ENCODE data around the gene RNF207. TPM values are rescaled to one million over a fixed set of nuclear protein-coding genes. Genes with fewer than 3 reads are reported as not detected.

The RNF207 gene
- total and polyA plus RNA-seq, 2 donors (not counting 1 experiment from before 2014, with no cell fraction given): 2.6 to 17.2 TPM

- H2AFZ ChIP-seq (ENCODE audit: low read length): no peak overlapping the region
- no peak for TF ChIP-seq EZH2 (IDR thresholded peaks at IDR 0.05; ENCODE audit: low read length, missing control alignments)
- no peak for TF ChIP-seq CTCF (conservative IDR thresholded peaks at IDR 0.05 in 1 of 2, IDR thresholded peaks at IDR 0.05 in 1 of 2; ENCODE audit: low read depth in 1 of 2, low read length in 2 of 2)
- no peak overlapping the region for H3K4me3 ChIP-seq (replicated peaks in 1 of 4; ENCODE audit: control extremely low read depth in 1 of 4, insufficient read depth in 1 of 4, low read depth in 3 of 4, low read length in 4 of 4)
- no peak overlapping the region for H3K9ac ChIP-seq (ENCODE audit: insufficient read depth, low read length)
- H3K9me3 ChIP-seq (ENCODE audit: control insufficient read depth, insufficient read depth, low read depth, low read length): no peaks in the 10 kb centered on the region
- H3K79me2 ChIP-seq (ENCODE audit: control insufficient read depth, insufficient read depth, low read length): no peaks in the 10 kb centered on the region
- no peak overlapping the region for H3K4me2 ChIP-seq (ENCODE audit: extremely low read depth, insufficient read depth, low read length)
- no peaks in the 10 kb centered on the region for H4K20me1 ChIP-seq (ENCODE audit: control insufficient read depth, extremely low read depth, insufficient read depth, low read length)
- DNase-seq (ENCODE audit: low read depth in 2 of 2): no peak
- peaks cover 27% of the 10 kb centered on the region for H3K27me3 ChIP-seq (ENCODE audit: control insufficient read depth, insufficient read depth, low read length)
- no peak overlapping the region for H3K27ac ChIP-seq (ENCODE audit: insufficient read depth, low read length)
- peaks cover 6% of the 10 kb centered on the region for H3K4me1 ChIP-seq (ENCODE audit: control insufficient read depth, extremely low read depth, insufficient read depth, low read length)
- peaks cover 2% of the 10 kb centered on the region for H3K36me3 ChIP-seq (ENCODE audit: control insufficient read depth, insufficient read depth, low read length)
Observed at GRCh38 chr1:6181347-6181770, 24.6 kb upstream of the RNF207 start.

DNA sequence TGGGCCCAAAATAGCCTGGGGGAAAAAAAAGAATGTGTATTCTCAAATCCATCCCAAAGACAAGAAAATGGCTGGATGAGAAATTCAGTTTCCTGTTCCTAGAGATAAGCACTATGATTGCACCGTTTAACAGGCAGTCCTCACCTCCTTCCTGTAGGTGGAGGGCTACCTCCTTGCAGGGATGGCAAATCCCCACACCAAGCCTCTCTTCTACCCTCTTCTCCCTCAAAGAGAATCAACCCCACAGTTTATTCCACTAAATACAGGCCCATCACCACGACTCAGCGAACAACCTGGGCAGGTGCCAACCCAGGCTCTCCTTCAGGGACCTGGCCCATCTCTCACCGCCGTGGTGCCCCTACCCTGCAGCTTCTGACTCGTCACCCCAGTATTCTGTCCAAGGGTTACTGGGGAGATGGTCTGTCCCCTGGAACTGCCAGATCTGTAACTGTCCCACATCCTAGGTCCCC lies 22.4 kb upstream of the RNF207 start:
- DNase-seq (ENCODE audit: low read depth in 2 of 2): no peak
- no peaks in the 10 kb centered on the region for H3K9me3 ChIP-seq (ENCODE audit: control insufficient read depth, insufficient read depth, low read depth, low read length)
- H3K4me3 ChIP-seq (replicated peaks in 1 of 4; ENCODE audit: control extremely low read depth in 1 of 4, insufficient read depth in 1 of 4, low read depth in 3 of 4, low read length in 4 of 4): no peak overlapping the region
- peaks cover 6% of the 10 kb centered on the region for H3K4me1 ChIP-seq (ENCODE audit: control insufficient read depth, extremely low read depth, insufficient read depth, low read length)
- H3K4me2 ChIP-seq (ENCODE audit: extremely low read depth, insufficient read depth, low read length): no peak overlapping the region
- H2AFZ ChIP-seq (ENCODE audit: low read length): no peak overlapping the region
- H3K27ac ChIP-seq (ENCODE audit: insufficient read depth, low read length): no peak overlapping the region
- H3K79me2 ChIP-seq (ENCODE audit: control insufficient read depth, insufficient read depth, low read length): peaks cover 13% of the 10 kb centered on the region
- TF ChIP-seq CTCF (conservative IDR thresholded peaks at IDR 0.05 in 1 of 2, IDR thresholded peaks at IDR 0.05 in 1 of 2; ENCODE audit: low read depth in 1 of 2, low read length in 2 of 2) (no peak), EZH2 (IDR thresholded peaks at IDR 0.05; ENCODE audit: low read length, missing control alignments) (no peak)
- H3K27me3 ChIP-seq (ENCODE audit: control insufficient read depth, insufficient read depth, low read length): peaks cover 13% of the 10 kb centered on the region
- H3K36me3 ChIP-seq (ENCODE audit: control insufficient read depth, insufficient read depth, low read length): peaks cover 3% of the 10 kb centered on the region
- no peak overlapping the region for H3K9ac ChIP-seq (ENCODE audit: insufficient read depth, low read length)
- no peaks in the 10 kb centered on the region for H4K20me1 ChIP-seq (ENCODE audit: control insufficient read depth, extremely low read depth, insufficient read depth, low read length)

GRCh38 chr1:6184083-6184783 lies 21.7 kb upstream of the RNF207 start:
- no peak overlapping the region for H3K9ac ChIP-seq (ENCODE audit: insufficient read depth, low read length)
- TF ChIP-seq EZH2 (IDR thresholded peaks at IDR 0.05; ENCODE audit: low read length, missing control alignments) (no peak), CTCF (conservative IDR thresholded peaks at IDR 0.05 in 1 of 2, IDR thresholded peaks at IDR 0.05 in 1 of 2; ENCODE audit: low read depth in 1 of 2, low read length in 2 of 2) (no peak)
- no peak for DNase-seq (ENCODE audit: low read depth in 2 of 2)
- H3K4me1 ChIP-seq (ENCODE audit: control insufficient read depth, extremely low read depth, insufficient read depth, low read length): peaks cover 6% of the 10 kb centered on the region
- H3K27ac ChIP-seq (ENCODE audit: insufficient read depth, low read length): no peak overlapping the region
- H3K4me2 ChIP-seq (ENCODE audit: extremely low read depth, insufficient read depth, low read length): no peak overlapping the region
- no peaks in the 10 kb centered on the region for H4K20me1 ChIP-seq (ENCODE audit: control insufficient read depth, extremely low read depth, insufficient read depth, low read length)
- H3K27me3 ChIP-seq (ENCODE audit: control insufficient read depth, insufficient read depth, low read length): peaks cover 6% of the 10 kb centered on the region
- no peak overlapping the region for H2AFZ ChIP-seq (ENCODE audit: low read length)
- no peak overlapping the region for H3K4me3 ChIP-seq (replicated peaks in 1 of 4; ENCODE audit: control extremely low read depth in 1 of 4, insufficient read depth in 1 of 4, low read depth in 3 of 4, low read length in 4 of 4)
- H3K36me3 ChIP-seq (ENCODE audit: control insufficient read depth, insufficient read depth, low read length): peaks cover 3% of the 10 kb centered on the region
- H3K79me2 ChIP-seq (ENCODE audit: control insufficient read depth, insufficient read depth, low read length): peaks cover 18% of the 10 kb centered on the region
- H3K9me3 ChIP-seq (ENCODE audit: control insufficient read depth, insufficient read depth, low read depth, low read length): no peaks in the 10 kb centered on the region
